ELF-1 (cell line): ENCODE data around the gene KRT83.
A peak's percentile ranks its signal among the peaks of the same experiment; 100 is the strongest.

Experiments used
- DNase-seq: peaks from one replicate; pipeline ENCODE4 v3.0.0-alpha.2; 2016; ENCODE audit warnings: low read depth, low spot score

The KRT83 gene

DNA sequence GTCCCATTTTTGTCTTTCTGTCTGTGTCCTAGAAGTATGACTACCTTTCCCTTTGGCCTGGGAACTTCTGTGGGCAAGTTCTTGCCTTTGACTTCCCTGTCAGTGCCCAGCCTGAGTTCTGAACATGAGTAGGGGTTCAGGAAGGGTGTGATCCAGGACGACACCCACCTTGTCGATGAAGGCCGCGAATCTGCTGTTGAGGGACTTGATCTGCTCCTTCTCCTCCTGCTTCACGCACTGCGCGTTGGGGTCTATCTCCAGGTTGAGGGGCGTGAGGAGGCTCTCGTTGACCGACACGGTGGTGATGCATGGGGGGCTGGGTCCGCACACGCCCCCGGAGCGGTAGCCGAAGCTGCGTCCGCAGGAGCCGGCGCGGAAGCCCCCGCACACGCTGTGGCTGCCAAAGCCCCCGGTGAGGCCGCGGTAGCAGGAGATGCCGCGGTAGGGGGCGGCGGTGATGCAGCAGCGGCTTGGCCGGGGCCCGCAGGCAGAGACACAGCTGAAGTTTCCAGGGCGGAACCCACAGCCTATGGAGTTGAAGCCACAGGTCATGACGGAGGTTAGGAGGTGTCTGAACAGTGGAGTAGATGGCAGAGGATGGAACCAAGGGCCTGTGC is at the start of gene KRT83:
Gene KRT83, minus strand, starts transcription at position 615 of the 617 bp plus-strand sequence. Its CDS starts 63 bp downstream, at position 552.
- no peak for DNase-seq

DNA sequence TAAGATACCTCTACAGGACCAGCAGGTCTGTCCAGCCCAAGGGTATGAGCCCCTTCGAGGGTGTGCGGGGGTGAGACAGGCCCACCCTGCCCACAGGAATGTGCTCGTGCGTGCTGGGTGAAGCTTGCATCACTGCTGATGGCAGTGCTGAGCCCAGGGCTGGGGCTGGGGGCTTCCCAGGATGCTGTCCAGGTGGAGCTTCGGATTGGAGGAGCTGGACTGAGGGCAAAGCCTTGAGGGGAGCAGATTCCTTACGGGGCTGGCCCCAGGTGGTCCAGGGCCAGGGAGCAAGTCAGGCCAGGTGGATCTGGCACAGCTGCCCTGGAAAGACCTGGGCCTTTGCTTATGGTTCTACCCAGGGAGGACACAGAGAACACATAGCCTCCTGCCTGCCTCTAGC is 48.6 kb upstream of the KRT83 start:
- no peak for DNase-seq

DNA sequence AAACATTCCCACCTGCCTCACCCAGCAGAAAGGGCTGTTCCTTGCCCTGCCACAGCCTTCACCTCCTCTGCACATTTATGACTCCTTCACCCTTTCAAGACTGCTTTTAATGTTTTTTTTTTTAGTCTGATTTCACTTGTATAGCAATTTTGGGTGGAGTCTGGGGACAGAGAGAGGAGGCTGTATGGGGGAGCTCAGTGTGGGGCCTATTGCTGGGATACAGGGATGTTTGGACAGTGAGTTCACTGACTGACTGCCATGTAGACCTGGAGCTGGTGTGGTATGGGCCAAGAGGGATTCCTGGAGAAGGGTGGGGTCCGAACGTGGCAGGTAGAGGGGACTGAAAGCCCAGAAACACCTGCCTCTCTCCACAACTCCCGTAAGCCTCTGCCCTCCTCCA is 48.0 kb upstream of the KRT83 start:
- DNase-seq, result no peak

DNA sequence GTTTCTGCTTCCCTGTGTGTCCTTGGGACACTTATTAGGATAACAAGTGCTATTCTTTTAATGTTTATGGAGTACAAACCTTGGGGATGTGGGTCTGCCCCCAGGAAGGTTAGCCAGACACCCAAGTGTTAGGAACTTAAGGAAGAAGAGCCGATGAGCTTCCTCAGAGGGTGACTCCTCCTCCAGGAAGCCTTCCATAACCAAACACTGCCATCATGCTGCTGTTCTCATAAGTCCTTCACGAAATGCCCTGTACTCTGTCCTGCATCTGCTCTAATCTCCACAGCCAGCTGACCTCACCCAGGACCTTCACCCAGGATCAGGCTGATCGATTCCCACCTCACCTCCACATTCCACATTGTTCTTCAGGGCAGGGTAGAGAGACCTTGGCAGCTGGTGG is 47.3 kb upstream of the KRT83 start:
- DNase-seq, result no peak

DNA sequence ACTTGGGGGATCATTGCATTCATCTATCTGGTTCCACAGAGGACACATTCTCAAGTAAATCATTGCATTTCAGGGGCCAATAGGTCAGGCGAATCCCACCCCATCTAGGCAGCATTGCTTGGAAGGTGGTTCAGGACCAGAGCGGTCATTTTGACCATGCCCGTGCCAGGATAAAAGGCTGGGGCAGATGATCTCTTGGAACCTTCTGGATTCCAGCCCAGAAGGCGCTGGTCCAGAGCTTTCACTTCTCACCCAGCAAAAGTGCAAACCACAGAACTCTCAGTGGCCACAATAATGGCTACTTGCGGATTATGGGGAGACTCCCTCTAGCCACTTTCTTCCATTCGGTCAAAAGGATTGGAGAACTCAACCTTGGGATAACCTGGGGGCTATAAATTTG is 46.7 kb upstream of the KRT83 start:
- no peak for DNase-seq

DNA sequence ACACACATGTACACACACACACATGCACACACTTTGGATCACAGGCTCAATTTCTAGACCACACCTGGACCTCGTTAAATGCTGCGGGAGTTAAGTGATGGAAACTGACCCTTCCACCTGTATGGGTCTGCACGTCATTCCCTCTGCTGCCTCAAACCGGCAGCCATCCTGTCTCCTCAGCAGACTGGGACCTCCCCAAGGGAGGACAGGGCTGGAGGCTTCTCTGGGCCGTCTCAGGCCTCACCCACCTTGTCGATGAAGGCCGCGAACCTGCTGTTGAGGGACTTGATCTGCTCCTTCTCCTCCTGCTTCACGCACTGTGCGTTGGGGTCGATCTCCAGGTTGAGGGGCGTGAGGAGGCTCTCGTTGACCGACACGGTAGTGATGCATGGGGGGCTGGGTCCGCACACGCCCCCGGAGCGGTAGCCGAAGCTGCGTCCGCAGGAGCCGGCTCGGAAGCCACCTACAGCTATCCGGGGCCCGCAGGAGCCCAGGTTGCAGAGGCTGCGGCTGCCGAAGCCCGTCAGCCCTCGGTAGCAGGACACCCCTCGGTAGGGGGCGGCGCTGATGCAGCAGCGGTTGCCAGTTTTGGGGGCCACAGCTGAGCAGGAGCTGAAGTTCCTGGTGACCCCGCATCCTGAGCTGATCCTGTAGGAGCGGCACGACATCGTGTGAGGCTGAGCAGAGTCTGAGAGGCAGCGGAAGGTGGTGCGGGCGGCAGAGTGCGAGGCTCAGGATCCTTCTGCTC is 45.7 kb upstream of the KRT83 start, which contains the start of gene KRT85:
Gene KRT85, minus strand, starts transcription at position 744 of the 748 bp plus-strand sequence. Its CDS starts 76 bp downstream, at position 668.
- DNase-seq, result no peak

DNA sequence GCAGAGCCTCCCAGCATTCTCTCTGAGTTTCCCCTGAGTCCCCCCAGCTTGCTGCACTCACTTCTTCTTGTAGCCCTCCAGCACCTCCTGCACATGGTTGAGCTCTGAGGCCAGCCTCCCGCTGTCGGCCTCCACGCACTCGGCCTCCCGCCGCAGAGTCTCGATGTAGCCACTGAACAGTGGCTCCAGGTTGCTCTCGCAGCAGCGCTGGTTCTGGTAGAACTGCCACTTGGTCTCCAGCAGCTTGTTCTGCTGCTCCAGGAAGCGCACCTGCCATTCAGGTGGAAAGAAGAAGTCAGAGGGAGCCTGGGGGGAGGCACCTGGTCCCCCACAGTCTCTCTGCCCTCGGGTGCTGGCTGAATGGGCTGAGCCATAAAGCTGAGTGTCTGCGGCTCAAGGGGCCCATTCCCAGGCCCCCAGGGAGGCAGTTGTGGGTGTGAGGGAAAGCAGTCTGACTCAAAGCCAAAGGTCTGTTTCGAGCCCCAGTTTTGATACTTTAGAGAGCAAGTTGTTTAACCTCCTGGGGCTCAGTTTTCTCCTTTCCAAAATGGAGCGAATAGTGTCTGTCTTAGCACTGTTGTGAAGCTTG is 43.8 kb upstream of the KRT83 start:
- DNase-seq, result no peak

DNA sequence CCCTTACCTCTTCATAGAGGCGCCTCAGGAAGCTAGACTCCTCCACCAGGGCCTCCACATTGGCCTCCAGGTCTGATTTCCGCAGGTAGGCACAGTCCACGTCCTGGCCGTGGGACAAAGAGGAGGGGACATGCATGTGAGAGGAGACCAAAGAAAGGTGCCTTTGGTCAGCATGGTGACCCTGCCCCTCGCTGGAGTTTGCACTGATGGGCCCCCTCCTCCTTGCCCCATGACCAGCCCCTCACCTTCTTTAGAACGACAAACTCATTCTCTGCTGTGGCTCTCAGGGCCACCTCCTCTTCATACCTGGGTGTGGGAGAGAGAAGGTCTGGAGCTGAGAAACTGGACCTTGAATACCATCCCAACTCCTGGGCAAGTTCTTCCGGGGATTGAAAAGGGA is 42.9 kb upstream of the KRT83 start:
- no peak for DNase-seq

DNA sequence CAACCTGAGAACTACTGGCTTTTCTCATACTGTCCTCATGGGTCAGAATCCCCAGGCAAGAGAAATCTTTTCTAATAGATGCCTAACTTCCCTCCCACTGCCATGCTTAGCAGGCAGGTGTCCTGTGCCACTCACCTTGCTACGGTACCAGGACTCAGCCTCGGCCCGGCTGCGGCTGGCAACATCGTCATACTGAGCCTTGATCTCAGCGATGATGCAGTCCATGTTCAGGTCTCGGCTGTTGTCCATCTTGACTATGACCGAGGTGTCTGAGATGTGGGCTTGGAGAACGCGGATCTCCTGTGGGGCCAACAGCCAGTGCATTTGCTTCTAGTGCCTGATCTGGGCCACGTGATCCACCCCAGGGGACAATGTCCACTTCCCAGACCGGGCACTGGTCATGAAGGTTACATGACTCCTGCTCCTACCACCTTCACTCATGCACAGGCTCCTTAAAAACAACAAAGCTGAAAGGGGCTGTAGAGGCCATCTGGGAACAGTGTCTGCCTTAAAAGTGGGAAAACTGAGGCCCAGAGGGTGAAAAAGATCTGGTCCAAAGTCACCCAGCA is 42.0 kb upstream of the KRT83 start:
- no peak for DNase-seq

DNA sequence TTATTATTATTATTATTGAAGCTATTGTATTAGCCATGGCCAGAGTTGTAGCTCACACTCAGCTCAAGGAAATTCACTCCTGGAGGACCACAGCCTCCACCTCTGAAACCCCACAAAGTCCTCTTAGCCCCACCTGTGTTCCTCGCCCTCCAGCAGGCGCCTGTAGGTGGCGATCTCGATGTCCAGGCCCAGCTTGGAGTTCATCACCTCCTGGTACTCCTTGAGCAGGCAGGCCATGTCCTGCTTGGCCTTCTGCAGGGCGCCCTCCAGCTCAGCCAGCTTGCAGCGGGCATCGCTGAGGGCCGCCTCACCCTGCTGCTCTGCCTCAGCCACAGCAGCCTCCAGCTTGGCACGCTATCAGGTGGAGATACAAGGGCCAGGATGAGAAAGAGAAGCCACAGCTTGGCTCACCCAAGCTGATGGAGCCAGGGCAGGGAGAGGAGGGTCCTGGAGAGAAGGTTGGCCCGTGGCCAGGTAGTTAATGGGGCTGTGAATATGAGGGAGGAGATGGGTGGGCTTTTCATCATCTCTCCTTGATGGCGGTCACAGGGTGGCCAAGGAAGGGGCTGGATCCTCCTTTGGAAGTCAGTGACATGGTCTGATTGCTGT is 41.0 kb upstream of the KRT83 start:
- DNase-seq, result peak; percentile 15

DNA sequence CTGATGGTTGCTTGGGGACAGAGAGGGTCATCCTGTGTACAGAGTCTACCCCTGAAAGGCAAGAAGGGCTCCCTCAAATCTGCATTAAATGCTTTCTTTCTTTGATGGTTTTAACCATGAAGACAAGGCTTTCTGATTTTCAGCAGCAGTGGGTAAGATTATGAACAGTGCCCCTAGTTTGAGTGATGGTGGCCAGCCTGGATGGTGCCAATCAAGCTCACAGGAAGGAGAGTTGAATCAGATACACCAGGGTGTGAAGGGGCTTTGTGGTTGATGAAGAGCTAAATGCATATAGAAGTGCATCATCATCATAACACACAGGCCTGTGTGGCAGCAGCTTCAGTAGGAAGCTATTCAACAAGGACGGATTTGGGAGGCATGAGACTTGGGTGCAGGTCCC is 40.4 kb upstream of the KRT83 start:
- DNase-seq, result no peak

DNA sequence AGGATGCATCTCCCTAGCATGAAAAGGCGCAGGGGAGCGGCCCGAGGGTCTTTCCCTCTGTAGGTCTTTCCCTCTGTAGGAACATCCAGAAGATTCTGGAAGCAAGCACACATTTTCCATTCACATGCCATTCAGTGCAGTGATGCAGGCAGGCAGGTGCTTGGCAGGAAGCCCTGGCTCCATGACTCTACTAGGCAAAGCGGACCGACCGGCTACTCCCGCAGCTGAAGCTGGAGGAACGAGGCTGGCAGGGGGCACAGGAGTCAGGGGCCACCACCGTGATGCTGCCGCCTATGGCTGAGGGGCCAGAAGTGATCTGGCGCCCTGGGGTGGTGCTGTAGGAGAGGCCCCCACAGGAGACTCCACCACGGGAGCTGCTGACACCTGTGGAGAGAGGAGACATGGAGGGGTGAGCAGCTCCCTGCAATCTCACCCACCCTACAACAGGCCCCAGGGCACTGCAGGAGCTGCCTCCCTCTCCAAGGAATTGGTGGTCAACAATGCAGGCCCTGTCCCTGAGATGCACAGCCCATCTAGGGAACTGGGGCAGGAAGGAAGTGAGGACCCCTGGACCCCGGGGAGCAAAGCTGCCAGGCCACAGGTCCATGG is 39.6 kb upstream of the KRT83 start:
- DNase-seq, result no peak

DNA sequence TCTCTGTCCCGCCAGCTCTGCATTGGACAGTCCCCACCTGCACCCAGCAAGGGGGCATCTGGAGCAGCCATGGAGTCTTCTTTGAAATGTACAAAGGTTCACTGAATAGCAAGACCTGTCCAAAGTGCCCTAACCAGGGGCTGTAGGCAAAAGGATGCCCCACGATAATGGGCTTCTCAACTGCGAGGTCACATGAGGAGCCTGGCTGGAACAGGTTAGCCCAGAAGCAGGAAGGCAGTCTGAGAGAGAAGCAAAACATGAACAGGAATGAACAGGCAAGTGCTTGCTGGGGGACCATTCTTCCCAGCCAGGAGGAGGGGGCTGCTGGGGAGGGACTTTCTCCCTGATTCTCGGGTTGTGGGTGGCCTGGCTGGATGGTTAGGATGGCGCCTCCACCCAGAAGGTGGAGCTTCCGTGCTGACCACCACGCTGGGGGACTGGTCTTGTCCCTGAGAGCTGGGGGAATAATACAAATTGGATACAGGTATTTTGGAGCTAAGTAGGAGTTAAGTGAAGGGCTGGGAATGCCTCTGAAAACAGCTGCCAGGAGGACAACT is 39.0 kb upstream of the KRT83 start:
- no peak for DNase-seq

DNA sequence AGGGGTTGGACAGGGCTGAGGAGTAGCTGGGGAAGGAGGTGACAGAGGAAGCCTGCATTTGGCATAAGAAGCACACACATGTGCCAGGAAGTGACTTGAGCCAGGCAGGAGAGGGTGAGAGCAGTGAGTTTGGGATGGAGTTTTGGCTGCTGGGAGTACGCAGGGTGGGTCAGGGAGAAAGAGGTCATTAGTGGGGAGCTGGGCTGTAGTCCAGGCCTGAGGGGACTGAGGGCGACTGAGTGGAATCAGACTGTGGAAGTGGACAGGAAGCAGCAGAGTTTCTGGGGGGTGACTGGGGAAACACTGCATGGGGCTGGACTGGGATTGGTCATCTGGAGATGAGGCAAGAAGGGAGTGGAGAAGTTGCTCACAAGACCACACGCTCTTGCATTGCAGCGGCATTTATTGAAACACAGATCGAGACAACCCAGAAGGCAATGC is 38.4 kb upstream of the KRT83 start:
- no peak for DNase-seq

DNA sequence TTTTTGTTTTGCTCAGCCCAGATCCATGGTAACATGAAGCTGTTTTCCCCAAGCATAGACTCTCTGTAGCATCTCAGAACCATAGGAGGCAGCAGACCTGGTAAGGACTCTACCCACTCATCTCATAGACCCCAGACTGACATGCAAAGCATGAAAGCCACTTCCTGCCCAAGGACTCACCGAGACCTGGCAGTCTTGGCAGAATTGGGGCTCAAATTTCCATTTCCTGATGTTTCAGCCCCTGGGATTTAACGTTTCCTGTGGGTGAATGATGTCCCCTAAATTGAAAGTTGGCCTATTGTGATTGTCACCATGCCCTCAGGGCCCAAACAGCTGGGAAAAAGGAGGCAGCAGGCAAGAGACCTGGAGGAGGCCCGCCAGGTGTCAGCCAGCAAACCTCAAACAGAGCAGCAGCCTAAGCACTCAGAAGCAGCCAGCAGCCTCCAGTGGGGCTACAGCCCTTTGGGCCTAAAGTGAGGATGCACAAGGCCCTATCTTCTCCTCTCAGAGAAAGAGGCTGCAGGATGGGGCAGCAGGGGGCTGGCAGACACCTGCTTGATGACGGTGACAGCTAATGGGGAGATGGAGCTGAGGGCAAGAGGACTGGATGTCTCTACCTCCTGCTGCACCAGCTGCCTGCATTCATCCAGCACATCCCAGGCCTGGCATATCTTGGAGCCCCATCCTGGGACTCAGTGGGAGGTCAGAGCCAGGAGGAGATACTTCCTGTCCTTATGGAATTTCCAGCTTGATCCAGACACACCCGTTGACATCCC is 37.6 kb upstream of the KRT83 start:
- no peak for DNase-seq

DNA sequence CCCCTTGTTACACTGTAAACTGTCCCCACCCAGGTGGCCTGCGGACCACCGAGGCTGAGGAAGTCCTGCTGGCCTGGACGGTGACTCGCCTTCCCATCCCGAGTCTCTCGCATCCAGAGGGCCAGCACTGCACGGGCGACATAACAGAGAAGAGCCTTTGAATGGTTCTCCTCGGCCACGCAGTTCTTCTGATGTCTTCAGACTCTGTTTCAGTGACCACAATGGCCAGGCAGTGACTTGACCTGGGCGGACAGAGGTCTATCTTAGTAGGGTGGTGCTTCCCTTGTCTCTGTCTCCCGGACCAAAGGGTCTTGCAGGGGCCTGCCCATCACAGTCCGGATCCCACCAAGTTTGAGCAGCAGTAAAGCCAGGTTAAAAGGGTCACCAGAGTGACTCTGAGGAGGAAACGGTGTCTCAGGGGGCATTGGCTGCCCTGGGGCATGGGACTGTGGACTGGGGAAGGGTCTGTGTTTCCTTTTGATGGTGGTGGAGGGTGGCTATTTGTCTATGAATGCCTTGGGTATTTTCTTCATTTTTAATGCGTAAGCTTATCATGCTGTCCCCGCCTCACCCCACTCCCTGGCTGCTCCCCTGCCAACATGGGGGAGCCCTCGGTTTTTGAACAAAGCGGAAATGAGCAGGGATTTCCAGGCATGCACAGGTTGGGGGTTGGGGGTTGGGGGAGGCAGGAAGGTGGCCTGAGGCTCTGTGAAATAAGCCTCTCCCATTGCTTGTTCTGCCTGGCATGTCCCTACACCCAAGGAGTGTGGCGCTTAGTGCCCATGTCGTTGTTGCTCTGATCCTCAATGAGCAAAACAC is 35.8 kb upstream of the KRT83 start:
- DNase-seq, result no peak

DNA sequence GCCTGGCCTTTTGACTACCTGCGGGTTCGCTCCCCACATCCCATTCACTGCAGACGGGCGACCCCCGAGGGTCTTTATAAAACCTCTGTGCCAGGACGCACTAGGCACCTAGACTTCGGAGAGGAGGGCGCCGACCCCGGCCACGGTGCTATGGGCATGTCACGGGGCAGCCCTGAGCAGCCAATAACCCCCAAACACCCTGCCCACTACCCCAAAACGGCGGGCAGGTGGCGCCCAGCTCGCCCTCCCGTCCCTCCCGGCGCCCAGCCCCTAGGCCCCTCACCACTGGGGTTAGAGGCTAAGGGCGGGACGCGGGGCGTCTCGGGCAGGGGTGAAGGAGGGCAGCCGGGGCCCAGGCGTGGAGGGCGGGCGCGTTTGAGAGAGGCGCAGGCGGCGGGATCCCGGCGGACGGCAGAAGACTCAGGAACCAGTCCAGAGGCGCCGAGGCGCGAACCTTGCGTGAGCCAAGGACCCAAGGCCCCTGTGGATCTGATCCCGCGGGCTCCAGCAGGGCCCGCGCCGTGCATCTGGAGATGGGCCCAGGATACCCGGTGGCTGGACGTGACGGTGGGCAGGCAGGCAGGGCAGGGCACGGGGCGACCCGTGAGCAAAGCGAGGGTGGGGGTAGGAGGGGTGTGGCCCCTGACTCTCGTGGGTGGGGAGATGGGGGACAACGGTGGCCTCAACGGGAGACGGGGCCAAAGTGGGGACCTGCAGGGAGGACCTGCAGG is 35.0 kb upstream of the KRT83 start:
- DNase-seq, result no peak

DNA sequence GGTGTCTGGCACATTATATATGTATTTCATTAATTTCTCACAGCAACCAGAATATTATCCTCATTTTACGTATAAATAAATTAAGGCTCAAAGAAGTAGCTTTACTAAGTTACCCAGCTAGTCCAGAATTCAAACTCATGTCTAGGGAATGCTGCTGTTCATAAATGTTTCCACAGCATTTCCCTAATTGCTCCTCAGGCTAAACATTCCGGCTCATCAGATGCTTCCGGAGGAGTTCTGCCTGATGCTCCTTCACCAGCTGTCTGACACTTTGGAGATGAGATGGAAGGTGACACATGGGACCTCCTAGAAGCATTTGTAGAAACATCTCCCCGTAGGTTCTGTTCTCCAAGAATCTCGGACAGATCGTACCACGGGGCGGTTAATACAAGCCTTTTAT is 34.0 kb upstream of the KRT83 start:
- DNase-seq, result no peak

DNA sequence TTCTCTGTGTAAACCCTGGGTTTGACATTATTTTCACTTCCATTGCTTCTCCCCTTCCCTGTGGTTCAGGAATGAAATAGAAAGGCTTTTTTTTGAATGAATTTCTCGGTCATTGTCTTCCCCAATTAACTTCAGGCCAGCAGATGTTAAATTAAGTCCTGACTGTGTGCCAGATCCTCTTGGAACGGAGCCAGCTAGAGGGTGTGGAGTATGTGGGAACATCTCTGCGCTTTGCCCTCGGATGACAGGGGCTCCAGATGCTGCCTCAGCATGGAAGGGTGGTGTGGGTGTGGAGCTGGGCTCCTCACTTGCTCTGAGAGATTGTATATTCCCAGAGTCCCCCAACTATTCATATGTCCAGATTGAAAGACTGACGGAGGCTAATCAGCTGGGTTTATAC is 33.0 kb upstream of the KRT83 start:
- DNase-seq, result no peak
